ENCODE data around the gene ORC6. TPM values are rescaled to one million over a fixed set of nuclear protein-coding genes. Genes with fewer than 3 reads are reported as not detected.

Gene ORC6
- total RNA-seq, 4 donors from 2014 or later = 1.9 to 9.1 (median 5.1) TPM

DNA sequence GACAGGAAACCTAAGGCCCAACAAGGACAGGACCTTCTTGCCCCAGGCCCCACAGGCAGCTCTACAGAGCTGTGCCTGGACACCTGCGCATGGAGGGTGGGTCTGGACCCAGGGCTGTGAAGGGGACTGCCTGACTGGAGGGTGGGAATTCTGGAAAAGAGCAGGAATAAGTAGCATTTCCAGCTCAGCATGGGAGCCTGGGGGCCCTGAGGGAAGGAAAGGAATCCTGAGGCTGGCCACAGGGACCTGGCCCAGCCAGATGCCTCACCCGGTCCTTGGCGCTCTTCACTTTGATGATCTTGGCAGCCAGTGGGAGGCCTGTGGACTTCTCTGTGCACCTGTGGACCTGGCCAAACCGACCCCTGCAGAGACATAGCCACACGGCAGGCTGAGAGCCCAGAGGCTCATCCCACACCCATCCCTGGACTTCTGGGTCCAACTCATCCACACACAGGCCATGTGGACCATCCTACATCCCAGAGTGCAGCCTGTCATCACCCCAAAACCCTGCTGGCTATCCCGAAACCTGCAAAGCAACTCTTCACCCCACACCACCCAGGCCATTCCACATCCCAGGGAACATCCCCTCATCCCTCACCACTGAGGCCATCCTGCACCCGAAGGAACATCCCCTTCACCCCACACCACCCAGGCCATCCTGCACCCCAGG lies 40.0 kb downstream of the ORC6 start:
- Histone ChIP-seq H3K27ac (no peak overlapping the region), H3K9me3 (no peaks in the 10 kb centered on the region), H3K27me3 (no peaks in the 10 kb centered on the region), H3K4me3 (no peak overlapping the region), H3K4me1 (no peaks in the 10 kb centered on the region), H3K36me3 (no peaks in the 10 kb centered on the region)
- TF ChIP-seq, protein P1, sequence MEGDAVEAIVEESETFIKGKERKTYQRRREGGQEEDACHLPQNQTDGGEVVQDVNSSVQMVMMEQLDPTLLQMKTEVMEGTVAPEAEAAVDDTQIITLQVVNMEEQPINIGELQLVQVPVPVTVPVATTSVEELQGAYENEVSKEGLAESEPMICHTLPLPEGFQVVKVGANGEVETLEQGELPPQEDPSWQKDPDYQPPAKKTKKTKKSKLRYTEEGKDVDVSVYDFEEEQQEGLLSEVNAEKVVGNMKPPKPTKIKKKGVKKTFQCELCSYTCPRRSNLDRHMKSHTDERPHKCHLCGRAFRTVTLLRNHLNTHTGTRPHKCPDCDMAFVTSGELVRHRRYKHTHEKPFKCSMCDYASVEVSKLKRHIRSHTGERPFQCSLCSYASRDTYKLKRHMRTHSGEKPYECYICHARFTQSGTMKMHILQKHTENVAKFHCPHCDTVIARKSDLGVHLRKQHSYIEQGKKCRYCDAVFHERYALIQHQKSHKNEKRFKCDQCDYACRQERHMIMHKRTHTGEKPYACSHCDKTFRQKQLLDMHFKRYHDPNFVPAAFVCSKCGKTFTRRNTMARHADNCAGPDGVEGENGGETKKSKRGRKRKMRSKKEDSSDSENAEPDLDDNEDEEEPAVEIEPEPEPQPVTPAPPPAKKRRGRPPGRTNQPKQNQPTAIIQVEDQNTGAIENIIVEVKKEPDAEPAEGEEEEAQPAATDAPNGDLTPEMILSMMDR (IDR thresholded peaks at IDR 0.05) = no peak
- DNase-seq = no peak

DNA sequence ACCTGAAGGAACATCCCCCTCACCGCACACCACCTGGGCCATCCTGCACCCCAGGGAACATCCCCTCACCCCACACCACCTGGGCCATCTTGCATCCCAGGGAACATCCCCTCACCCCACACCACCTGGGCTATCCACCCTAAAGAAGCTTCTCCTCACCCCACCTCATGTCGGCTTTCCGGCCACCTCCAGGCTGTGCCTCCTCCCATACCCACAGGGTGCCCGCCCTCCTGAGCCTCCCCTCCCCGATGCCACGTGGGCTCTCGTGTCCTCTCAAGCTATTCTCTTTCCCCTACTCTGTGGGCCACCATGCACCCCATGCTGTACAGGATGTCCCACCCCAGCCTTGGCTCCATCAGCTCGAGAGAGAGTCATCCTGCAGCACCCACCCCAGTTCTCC lies 40.7 kb downstream of the ORC6 start:
- Histone ChIP-seq H3K27me3 (no peaks in the 10 kb centered on the region), H3K27ac (no peak overlapping the region), H3K4me3 (no peak overlapping the region), H3K9me3 (no peaks in the 10 kb centered on the region), H3K36me3 (no peaks in the 10 kb centered on the region), H3K4me1 (no peaks in the 10 kb centered on the region)
- TF ChIP-seq, protein P1 (IDR thresholded peaks at IDR 0.05) = no peak
- no peak for TF ChIP-seq POLR2A (IDR thresholded peaks at IDR 0.05)
- no peak for DNase-seq

DNA sequence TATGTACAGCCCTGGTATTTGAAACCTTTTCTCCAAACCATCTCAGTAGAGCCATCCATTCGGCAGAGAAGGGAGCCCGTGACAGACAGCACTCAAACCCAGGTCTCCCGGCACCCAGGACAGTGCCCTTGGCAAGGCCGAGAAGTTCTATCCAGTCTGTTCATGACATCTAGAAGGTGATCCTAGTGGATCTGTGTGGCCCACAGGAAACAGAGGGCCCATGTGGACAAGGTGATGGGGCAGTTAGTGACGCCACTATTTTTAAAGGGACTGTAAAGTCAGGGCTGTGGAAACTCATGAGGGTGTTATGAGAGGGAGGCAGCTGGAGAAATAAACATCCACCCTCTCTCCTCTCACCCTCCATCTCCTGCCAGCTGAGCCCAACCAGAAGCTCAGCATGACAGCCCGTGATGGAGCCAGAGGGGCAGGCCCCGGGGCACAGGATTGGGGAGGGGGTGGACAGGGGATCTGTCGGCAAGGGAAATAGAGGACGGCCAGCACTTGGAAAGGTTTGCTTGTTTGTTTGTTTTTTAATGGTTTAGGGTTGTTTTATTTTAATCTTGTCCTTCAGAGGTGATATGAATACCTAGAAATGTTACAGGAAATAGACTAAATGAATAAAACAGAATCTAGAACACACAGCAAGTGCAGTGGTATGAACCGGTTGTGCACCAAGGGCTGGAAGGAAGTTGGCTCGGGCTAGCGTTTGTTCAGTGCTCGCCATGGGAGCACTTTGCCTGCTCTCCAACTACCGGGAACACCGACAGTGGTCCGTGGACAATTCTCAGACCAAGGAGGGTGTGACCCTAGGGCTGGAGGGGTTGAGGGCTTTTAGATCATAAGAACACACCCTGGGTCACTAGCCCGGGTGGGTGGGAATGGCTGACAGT lies 41.6 kb downstream of the ORC6 start:
- H3K36me3 ChIP-seq = no peaks in the 10 kb centered on the region
- no peaks in the 10 kb centered on the region for H3K4me1 ChIP-seq
- DNase-seq = no peak
- no peak for TF ChIP-seq POLR2A (IDR thresholded peaks at IDR 0.05)
- TF ChIP-seq, protein P1 (IDR thresholded peaks at IDR 0.05) = no peak
- no peaks in the 10 kb centered on the region for H3K9me3 ChIP-seq
- H3K27me3 ChIP-seq = no peaks in the 10 kb centered on the region
- H3K4me3 ChIP-seq = no peak overlapping the region
- no peak overlapping the region for H3K27ac ChIP-seq

DNA sequence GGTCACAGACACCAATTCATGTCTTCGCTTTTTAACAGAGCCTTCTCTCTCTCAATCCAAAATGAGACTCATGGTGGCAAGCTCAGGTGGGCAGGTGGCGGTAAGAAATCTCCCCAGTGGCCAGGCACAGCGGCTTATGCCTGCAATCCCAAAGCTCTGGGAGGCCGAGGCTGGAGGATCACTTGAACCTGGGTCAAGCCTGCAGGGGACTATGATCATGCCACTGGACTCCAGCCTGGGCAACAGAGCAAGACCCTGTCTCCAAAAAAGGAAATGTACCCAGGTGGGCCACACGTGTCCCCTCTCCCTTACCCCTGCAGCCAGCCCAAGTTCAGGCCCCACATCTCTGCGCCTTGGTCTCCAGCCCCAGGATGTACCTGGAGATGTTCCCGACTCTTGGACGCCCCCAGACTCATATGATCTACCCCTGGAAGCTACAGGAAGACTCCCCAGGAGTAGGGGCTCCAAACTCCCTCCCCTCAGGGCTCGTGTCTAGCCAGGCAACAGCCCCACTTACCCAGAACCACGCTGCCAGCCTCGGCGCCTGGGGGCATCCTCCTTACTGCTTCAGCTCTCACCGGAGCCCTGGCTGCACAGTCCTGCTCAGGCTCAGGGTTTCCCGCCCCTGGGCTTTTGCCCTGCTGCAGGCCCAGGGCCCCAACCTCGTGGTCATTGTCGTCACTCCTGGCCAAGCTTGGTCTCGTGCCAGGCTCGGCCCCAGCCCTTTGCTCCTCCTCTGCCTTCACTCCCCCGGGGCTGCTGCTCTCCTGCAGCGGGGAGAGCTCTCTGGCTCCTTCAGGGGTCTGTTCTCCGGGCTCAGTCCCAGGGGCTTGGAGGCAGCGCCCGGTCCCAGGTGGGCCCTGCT lies 42.5 kb downstream of the ORC6 start:
- no peaks in the 10 kb centered on the region for H3K36me3 ChIP-seq
- H3K4me1 ChIP-seq = no peaks in the 10 kb centered on the region
- H3K27me3 ChIP-seq = no peaks in the 10 kb centered on the region
- no peaks in the 10 kb centered on the region for H3K9me3 ChIP-seq
- H3K4me3 ChIP-seq = no peak overlapping the region
- TF ChIP-seq POLR2A (IDR thresholded peaks at IDR 0.05) = no peak
- TF ChIP-seq, protein P1 (IDR thresholded peaks at IDR 0.05) = no peak
- DNase-seq = no peak
- no peak overlapping the region for H3K27ac ChIP-seq

DNA sequence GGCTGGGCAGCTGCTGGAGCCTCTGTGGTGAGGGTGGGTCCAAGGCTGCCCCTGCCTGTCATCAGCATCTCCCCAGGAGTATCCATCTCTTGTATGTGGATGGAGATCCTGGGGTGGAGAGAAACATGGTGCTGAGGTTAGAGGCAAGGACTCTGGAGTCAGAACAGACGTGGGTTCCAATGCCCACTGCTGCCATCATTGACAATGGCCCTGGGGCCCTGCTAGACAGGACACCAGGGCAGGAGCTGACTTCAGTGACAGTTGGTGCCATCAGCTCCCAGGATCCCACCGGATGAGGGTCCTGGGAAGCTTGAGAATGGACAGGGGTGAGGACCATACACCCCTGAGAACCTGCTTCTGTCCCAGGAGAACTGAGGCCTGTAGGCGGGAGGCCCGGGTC lies 43.1 kb downstream of the ORC6 start:
- Histone ChIP-seq H3K27ac (no peak overlapping the region), H3K27me3 (no peaks in the 10 kb centered on the region), H3K4me3 (no peak overlapping the region), H3K9me3 (no peaks in the 10 kb centered on the region), H3K36me3 (no peaks in the 10 kb centered on the region), H3K4me1 (no peaks in the 10 kb centered on the region)
- TF ChIP-seq, protein P1 (IDR thresholded peaks at IDR 0.05) = no peak
- no peak for DNase-seq
